Activated naive CD8-positive, alpha-beta T cell treated with anti-CD3 and anti-CD28 coated beads, Interleukin-2, amount 50 U/mL, for 24 hours (primary cell): ENCODE data around the gene DLG2.

Experiments
- ATAC-seq: fragments of 150-1000 bp; cut with Tn5 transposase; one replicate; pipeline ENCODE4 v1.10.0; 2021
- DNase-seq: peaks from one replicate; pipeline ENCODE4 v3.0.0; 2021
- H3K27ac Mint-ChIP-seq: one replicate; pipeline ENCODE4 v1.8.0; 2021; ENCODE audit warnings: mild to moderate bottlenecking, mixed read lengths
- H3K27me3 Mint-ChIP-seq: one replicate; pipeline ENCODE4 v1.8.0; 2021; ENCODE audit warnings: mixed read lengths
- H3K36me3 Mint-ChIP-seq: one replicate; pipeline ENCODE4 v1.8.0; 2021; ENCODE audit warnings: low read depth, mixed read lengths
- H3K4me1 Mint-ChIP-seq: one replicate; pipeline ENCODE4 v1.8.0; 2021; ENCODE audit warnings: mixed read lengths
- H3K4me3 Mint-ChIP-seq: one replicate; pipeline ENCODE4 v1.8.0; 2021; ENCODE audit warnings: mild to moderate bottlenecking, moderate library complexity, mixed read lengths
- H3K9me3 Mint-ChIP-seq: one replicate; pipeline ENCODE4 v1.8.0; 2021; ENCODE audit warnings: mixed read lengths

The DLG2 gene

DNA sequence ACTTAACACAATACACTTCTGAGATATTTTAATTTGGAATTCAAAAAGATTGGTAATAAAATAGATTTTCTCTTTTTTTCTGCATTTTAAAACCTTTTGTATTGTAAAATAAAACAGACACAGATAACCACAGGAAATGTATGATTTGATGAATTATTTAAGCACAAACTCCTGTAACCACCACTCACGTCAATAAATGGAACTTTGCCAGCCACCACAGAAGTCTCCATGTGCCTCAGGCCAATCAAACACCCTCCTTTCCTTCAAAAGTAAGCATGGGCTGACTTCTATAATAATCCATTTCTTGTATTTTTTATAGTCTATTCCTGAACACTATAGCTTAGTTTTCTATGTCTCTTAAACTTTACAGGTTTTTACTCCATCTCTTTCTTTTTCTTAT lies 721.7 kb downstream of the DLG2 start:
- H3K27me3 Mint-ChIP-seq: no peaks in the 10 kb centered on the region
- no peak overlapping the region for H3K4me3 Mint-ChIP-seq
- peaks cover 22% of the 10 kb centered on the region for H3K9me3 Mint-ChIP-seq
- no peaks in the 10 kb centered on the region for H3K4me1 Mint-ChIP-seq
- no peaks in the 10 kb centered on the region for H3K36me3 Mint-ChIP-seq
- no peak overlapping the region for H3K27ac Mint-ChIP-seq
- ATAC-seq: no peak
- DNase-seq: no peak

DNA sequence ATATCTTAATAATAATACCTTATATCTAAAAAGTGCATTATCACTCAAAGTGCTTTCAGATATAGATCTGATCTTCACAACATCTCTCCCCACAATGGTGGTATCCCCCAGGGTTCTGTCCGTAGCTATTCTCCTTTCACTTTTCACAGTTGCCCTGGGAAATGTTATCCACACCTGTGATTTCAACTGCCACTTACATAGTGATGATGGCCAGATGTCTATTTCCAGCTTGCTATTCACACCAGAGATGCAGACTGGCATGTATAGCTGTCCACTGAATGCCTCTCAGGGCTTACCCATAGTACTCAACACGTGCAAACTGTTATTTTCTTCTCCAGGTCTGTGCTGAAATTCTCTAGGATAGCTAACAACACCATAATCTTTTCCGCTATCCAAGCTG lies 724.7 kb downstream of the DLG2 start:
- H3K4me1 Mint-ChIP-seq: no peaks in the 10 kb centered on the region
- H3K36me3 Mint-ChIP-seq: no peaks in the 10 kb centered on the region
- peaks cover 14% of the 10 kb centered on the region for H3K9me3 Mint-ChIP-seq

GRCh38 chr11:84901991-84902390 lies 725.2 kb downstream of the DLG2 start:
- H3K27ac Mint-ChIP-seq: no peak overlapping the region

More for the DNA sequence above, 724.7 kb downstream of the DLG2 start:
- H3K27ac Mint-ChIP-seq: no peak overlapping the region
- no peak for DNase-seq
- H3K27me3 Mint-ChIP-seq: no peaks in the 10 kb centered on the region
- H3K4me3 Mint-ChIP-seq: no peak overlapping the region
- ATAC-seq: no peak

DNA sequence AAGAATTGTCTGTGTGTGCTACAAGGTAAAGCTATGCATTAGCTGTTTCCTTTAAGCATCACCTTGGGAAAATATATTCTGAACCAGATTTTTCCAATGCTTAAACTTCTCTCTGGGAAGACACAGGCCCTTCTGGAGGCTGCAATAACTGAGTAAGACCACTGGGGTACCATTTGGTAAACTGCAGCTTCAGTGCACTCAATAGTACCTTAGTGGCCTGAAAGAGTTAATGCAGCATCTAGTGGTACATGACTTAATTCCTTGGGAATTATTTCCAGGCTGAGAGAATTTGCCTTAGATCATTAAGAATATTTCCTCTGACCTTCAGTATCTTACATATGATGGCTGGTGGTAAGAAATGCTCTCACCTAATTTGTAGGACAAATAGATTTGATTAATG lies 727.4 kb downstream of the DLG2 start:
- Mint-ChIP-seq H3K4me1 (no peaks in the 10 kb centered on the region), H3K27ac (no peak overlapping the region), H3K9me3 (peaks cover 5% of the 10 kb centered on the region), H3K4me3 (no peak overlapping the region), H3K36me3 (no peaks in the 10 kb centered on the region), H3K27me3 (no peaks in the 10 kb centered on the region)
- ATAC-seq (no peak), DNase-seq (no peak)

More at GRCh38 chr11:84901991-84902390, 725.2 kb downstream of the DLG2 start:
- Mint-ChIP-seq H3K9me3 (peaks cover 10% of the 10 kb centered on the region), H3K4me1 (no peaks in the 10 kb centered on the region), H3K36me3 (no peaks in the 10 kb centered on the region), H3K27me3 (no peaks in the 10 kb centered on the region), H3K4me3 (no peak overlapping the region)
- no peak for ATAC-seq
- DNase-seq: no peak

DNA sequence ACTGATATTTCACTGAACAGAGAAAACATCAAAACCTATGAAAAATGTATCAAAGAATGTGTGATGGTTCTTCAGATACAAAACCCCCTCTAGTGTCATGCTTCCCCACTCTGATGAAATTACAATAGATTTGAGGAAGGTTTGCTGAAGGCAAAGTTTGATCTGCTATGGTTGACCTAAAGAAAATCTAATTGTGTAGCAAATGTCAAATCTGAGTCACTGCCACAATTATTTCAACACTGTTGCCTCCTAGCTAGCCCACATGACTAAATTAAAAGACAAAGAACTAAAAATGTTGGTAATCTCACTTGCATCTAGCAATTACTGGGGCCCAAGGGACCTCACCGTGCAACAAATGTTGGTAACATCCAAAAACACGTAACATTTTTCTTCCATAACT lies 728.0 kb downstream of the DLG2 start:
- H3K27me3 Mint-ChIP-seq: no peaks in the 10 kb centered on the region
- no peaks in the 10 kb centered on the region for H3K4me1 Mint-ChIP-seq
- no peaks in the 10 kb centered on the region for H3K36me3 Mint-ChIP-seq
- DNase-seq (no peak), ATAC-seq (no peak)
- no peak overlapping the region for H3K4me3 Mint-ChIP-seq
- no peak overlapping the region for H3K27ac Mint-ChIP-seq
- peaks cover under 1% of the 10 kb centered on the region for H3K9me3 Mint-ChIP-seq

DNA sequence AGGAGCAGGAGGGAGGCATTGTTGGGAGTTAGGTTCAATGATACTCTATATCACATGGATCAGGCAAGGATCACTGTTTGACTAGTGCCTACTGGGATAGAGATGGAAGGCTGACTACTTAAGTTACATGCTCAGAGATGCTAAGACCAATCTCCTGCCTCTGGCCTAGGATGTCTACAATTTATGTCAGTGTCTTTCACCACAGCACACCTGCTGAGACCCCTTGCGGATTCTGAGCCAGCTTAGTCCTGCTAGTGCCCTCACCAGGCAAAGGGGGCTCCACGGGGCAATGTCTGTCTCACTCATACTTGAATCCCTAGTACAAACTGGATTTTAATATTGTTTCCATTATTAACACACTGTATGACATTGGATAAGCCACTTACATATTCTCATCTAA lies 732.5 kb downstream of the DLG2 start:
- no peaks in the 10 kb centered on the region for H3K4me1 Mint-ChIP-seq
- H3K9me3 Mint-ChIP-seq: peaks cover 9% of the 10 kb centered on the region
- DNase-seq (no peak), ATAC-seq (no peak)
- no peaks in the 10 kb centered on the region for H3K36me3 Mint-ChIP-seq
- H3K4me3 Mint-ChIP-seq: no peak overlapping the region
- no peak overlapping the region for H3K27ac Mint-ChIP-seq
- H3K27me3 Mint-ChIP-seq: no peaks in the 10 kb centered on the region

DNA sequence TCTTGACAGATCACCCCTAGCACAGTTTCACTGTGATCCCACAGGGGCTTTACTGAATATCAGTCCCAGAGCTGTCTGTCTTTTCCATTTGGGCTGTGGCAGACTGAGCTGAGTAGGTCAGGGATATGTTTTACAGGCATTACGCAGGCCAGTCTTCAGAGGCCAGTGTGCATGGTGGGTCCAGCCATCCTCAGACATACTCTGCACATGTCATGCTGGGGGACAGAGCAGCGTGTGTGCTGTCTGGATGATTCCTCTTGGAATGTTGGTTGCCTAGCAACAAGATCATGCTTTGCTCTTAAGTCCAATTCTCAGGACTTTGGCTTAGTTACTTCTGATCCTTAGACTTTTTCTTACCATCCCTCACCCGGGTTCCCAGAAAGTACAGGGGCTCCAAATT lies 736.5 kb downstream of the DLG2 start:
- no peaks in the 10 kb centered on the region for H3K36me3 Mint-ChIP-seq
- no peaks in the 10 kb centered on the region for H3K27me3 Mint-ChIP-seq
- no peak overlapping the region for H3K4me3 Mint-ChIP-seq
- H3K27ac Mint-ChIP-seq: no peak overlapping the region
- peaks cover 9% of the 10 kb centered on the region for H3K9me3 Mint-ChIP-seq
- ATAC-seq: no peak
- no peaks in the 10 kb centered on the region for H3K4me1 Mint-ChIP-seq
- no peak for DNase-seq

DNA sequence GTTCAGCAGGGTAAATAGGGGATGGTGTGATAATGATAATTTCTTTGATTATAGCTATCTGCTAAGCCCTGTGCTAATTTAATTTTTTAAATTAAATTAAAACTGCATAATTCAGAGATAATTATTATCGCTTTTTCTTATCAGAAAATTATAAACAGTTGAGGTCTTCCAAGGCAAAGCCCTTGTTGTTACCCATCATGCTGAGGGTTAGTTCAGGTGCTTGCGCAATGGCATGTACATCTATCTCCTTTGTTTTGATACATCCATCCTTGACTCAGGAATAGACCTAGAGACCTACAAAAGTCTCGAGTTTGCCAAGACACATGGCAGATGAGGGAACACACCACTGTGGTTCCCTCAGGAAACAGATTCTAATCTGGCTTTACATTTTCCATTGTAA lies 737.6 kb downstream of the DLG2 start:
- DNase-seq (no peak), ATAC-seq (no peak)
- Mint-ChIP-seq H3K36me3 (no peaks in the 10 kb centered on the region), H3K4me3 (no peak overlapping the region), H3K9me3 (peaks cover 9% of the 10 kb centered on the region), H3K27ac (no peak overlapping the region), H3K27me3 (no peaks in the 10 kb centered on the region), H3K4me1 (no peaks in the 10 kb centered on the region)

- Mint-ChIP-seq H3K27me3 (no peaks in the 10 kb centered on the region), H3K36me3 (no peaks in the 10 kb centered on the region)
These were observed 740.0 kb downstream of the DLG2 start for GRCh38 chr11:84887055-84887629.

DNA sequence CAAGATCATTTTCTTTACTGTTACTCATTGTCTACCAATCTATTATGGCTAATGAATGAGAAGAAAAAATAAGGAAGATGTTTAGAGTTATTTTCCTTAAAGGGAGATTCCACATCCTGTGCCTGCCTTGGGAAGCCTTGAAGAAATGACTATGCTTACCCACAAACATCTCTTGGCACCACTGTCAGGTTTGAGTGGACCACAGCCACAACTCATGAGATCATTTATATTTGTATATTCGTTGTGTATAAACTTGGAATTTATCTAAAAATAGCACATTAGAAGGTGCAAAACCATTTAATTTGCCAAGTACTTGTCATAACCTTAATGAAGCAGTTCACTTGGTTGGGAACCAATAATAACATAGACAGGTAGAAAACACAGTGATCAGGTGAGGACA lies 740.8 kb downstream of the DLG2 start:
- ATAC-seq (no peak), DNase-seq (no peak)
- Mint-ChIP-seq H3K4me1 (no peaks in the 10 kb centered on the region), H3K27ac (no peak overlapping the region), H3K36me3 (no peaks in the 10 kb centered on the region), H3K9me3 (peaks cover 6% of the 10 kb centered on the region), H3K4me3 (no peak overlapping the region), H3K27me3 (no peaks in the 10 kb centered on the region)

More at GRCh38 chr11:84887055-84887629, 740.0 kb downstream of the DLG2 start:
- H3K4me1 Mint-ChIP-seq: no peaks in the 10 kb centered on the region
- ATAC-seq (no peak), DNase-seq (no peak)
- H3K27ac Mint-ChIP-seq: no peak overlapping the region
- H3K4me3 Mint-ChIP-seq: no peak overlapping the region
- H3K9me3 Mint-ChIP-seq: peaks cover 3% of the 10 kb centered on the region

DNA sequence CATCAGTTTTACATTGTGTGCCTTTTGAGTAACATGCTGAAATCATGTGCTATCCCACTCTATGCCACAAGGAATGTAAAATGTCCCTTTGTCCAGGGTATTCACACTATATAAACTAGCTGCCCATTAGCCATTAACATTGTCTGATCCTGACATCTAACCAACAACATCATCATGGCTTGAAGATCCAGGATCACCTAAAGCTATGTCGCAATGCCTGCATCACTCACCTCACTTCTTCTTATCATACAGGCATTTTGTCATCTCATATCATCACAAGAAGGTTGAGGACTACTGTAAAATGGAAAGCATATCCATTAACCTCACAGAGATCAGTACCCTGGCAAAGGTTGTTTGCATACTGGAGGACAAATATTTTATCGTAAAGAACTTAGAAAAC lies 742.3 kb downstream of the DLG2 start:
- H3K27ac Mint-ChIP-seq: no peak overlapping the region
- no peak overlapping the region for H3K4me3 Mint-ChIP-seq
- no peaks in the 10 kb centered on the region for H3K27me3 Mint-ChIP-seq
- no peak for ATAC-seq
- no peak for DNase-seq
- H3K4me1 Mint-ChIP-seq: no peaks in the 10 kb centered on the region
- no peaks in the 10 kb centered on the region for H3K36me3 Mint-ChIP-seq
- peaks cover 6% of the 10 kb centered on the region for H3K9me3 Mint-ChIP-seq

DNA sequence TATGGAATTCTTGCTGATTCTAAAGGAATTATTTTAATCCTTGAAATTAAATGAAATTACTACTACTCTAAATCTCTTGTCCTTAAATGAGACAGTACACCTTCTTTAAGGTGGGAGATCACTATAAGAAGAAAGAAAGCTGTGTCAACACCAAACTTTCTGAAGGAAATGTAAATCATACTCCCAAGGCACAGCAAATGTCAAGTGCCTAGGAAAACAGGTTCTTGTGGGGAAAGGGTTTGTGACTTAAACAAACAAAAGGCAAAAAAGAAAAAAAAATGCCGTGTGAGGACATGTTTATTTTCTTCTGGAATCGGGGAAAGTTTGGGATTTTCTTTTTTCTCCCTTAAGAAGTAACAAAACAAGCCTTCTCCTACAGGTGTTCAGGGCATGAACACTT lies 745.1 kb downstream of the DLG2 start:
- DNase-seq (no peak), ATAC-seq (no peak)
- Mint-ChIP-seq H3K27ac (no peak overlapping the region), H3K9me3 (peaks cover 6% of the 10 kb centered on the region), H3K4me3 (no peak overlapping the region), H3K27me3 (no peaks in the 10 kb centered on the region), H3K36me3 (no peaks in the 10 kb centered on the region), H3K4me1 (no peaks in the 10 kb centered on the region)

DNA sequence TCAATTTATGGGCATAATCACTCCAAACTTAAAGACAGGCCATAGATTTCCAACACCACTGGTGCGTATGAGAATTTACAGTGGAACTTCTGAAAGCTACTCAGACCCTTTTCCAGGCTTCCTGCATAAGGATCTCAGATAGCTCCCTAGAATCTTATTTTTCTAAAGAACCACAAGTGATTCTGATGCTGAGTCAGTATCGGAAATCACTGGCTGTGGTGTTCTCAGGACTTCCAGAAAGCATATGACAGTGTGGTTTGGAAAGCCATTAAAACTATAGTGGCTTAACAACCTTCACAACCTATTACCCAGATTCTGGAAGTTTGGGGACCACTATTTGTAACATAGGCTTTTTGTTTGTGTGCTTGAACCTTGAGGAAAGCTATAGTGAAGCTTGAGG lies 756.0 kb downstream of the DLG2 start:
- no peak overlapping the region for H3K4me3 Mint-ChIP-seq
- H3K36me3 Mint-ChIP-seq: no peaks in the 10 kb centered on the region
- no peak overlapping the region for H3K27ac Mint-ChIP-seq
- DNase-seq (no peak), ATAC-seq (no peak)
- no peaks in the 10 kb centered on the region for H3K4me1 Mint-ChIP-seq
- no peaks in the 10 kb centered on the region for H3K27me3 Mint-ChIP-seq
- peaks cover 30% of the 10 kb centered on the region for H3K9me3 Mint-ChIP-seq

GRCh38 chr11:84870486-84870885 lies 756.7 kb downstream of the DLG2 start:
- ATAC-seq (no peak), DNase-seq (no peak)
- no peaks in the 10 kb centered on the region for H3K4me1 Mint-ChIP-seq
- H3K9me3 Mint-ChIP-seq: peaks cover 32% of the 10 kb centered on the region
- H3K36me3 Mint-ChIP-seq: no peaks in the 10 kb centered on the region
- H3K27ac Mint-ChIP-seq: no peak overlapping the region
- H3K27me3 Mint-ChIP-seq: no peaks in the 10 kb centered on the region
- H3K4me3 Mint-ChIP-seq: no peak overlapping the region

- H3K4me1 Mint-ChIP-seq: no peaks in the 10 kb centered on the region
- H3K9me3 Mint-ChIP-seq: peaks cover 14% of the 10 kb centered on the region
- no peaks in the 10 kb centered on the region for H3K36me3 Mint-ChIP-seq
- H3K4me3 Mint-ChIP-seq: no peak overlapping the region
- H3K27me3 Mint-ChIP-seq: no peaks in the 10 kb centered on the region
- DNase-seq (no peak), ATAC-seq (no peak)
- H3K27ac Mint-ChIP-seq: no peak overlapping the region
These were observed 760.2 kb downstream of the DLG2 start for GRCh38 chr11:84866922-84867321.
